Kasumi-1 (cell line): ENCODE results near the gene KIF19.

ENCODE experiments used
- DNase-seq, 2 experiments: peaks; one replicate each; lab custom pipeline; 2025; lab: John Stamatoyannopoulos, UW

KIF19 gene

GRCh38 chr17:74305865-74306654, 20.0 kb upstream of the KIF19 start:
- DNase-seq, result peak; percentile 8 to 27

DNA sequence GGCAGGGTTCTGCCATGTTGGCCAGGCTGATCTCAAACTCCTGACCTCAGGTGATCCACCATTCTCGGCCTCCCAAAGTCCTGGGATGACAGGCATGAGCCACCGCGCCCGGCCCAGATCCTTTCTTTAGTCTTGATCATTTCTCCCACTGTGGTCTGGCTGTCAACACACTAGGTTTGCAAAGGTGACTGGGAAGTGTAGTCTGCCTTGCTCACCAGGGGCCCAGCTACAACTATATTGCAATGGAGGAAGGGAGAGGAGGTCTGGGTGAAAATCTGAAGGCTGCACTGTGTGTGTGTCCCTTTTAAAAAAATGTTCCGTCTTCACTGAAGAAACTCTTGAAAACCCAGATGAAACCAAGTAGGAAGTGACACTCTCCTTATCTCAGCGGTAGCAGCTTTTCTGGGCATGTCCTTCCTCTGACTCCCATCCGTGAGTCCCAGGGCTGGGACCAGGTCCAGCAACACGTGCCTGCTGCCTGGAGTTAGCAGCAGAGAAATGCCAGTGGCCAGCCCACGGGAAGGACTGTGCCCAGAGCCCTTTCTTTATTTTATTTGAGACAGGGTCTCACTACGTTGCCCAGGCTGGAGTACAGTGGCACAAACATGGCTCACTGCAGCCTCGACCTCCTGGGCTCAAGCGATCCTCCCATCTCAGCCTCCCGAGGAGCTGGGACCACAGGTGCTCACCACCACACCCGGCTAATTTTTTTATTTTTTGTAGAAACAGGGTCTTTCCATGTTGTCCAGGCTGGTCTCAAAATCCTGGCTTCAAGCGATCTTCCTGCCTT, 17.8 kb upstream of the KIF19 start:
- peak; percentile 55 to 75 for DNase-seq

DNA sequence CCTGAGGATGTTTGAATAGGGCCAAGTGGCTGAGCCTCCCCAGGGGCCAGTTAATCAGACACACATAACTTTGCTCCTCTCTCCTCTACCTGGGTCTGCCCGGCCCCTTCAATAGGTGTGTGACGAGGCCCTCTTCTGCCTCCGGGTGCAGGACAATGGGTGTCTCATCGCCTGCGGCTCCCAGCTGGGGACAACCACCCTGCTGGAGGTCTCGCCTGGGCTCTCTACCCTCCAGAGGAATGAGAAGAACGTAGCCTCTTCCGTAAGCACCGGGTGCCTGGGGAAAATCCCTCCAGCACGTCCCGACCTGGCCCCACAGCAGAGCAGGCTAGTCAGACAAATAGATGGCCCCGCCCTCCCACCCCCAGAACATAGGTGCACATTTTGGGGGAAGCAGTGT, 16.1 kb upstream of the KIF19 start:
- DNase-seq, result no peak

GRCh38 chr17:74314877-74315276, 11.1 kb upstream of the KIF19 start:
- DNase-seq, result no peak

DNA sequence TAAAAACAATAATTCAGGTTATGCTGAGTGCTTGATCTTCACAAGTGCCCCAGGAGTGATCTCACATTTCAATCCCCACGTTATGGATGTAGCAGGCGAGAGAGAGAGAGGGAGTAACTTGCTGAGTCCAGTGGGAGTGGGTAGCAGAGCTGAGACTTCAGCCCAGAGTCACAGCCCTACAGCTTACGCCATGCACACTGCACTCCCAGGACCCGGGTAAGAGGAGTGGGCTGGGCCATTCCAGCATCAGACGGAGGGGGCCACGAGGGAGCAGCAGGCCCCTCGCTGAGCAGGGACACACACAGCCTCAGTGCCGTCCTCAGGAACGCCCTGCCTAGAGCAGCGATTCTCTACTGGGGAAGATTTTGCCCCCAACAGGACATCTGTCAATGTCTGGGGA, 9.8 kb upstream of the KIF19 start:
- DNase-seq, result no peak

DNA sequence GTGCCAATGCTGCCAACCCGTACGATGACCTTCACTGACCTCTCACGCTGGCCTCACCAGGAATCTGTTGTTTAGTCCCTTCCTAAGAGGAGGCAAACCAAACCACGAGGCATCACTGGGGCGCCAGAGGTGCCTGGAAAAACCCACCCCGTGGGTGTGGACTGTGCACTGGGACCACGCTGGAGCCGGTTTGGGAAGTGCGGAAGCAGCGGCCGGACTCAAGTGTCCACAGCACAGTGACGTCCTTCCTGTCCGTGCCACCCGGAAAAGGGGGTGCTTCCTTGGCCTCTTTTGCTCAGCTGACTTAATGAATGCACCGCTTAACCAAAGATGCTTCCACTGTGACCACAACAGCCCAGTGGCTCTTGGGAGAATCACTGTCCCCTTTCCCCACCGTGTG, 9.0 kb upstream of the KIF19 start:
- DNase-seq, result no peak

DNA sequence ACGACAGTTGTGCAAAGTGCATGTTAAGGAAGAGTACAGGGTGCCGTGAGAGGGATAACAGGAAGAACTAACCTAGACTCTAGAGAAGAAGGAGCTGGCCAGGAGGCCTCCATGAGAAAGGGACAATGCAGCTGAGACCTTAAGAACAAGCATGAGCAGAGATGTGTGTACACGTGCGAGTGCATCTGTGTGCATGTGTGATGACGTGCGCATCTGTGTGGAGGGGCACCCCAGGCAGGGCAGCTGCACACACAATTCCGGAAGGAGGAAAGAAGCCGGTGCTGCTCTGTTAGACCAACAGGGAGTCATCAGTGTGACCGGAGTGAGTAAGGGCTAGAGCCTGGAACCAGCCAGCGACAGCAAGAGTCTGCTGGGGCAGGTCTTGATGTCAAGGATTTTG, 7.6 kb upstream of the KIF19 start:
- no peak for DNase-seq

DNA sequence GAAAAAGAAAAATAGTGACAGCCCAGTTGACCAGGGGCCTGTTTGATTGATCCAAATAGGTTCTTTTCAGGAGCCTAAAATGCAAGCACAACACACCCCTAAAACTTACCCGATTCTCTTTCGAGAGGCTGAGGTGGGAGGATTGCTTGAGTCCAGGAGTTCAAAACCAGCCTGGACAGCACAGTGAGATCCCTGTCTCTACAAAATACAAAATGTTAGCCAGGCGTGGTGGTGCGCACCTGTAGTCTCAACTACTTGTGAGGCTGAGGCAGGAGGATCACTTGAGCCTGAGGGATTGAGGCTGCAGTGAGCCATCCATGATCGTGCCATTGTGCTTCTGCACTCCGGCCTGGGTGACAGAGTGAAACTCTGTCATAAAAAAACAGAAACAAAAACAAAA, 1.5 kb upstream of the KIF19 start:
- no peak for DNase-seq

DNA sequence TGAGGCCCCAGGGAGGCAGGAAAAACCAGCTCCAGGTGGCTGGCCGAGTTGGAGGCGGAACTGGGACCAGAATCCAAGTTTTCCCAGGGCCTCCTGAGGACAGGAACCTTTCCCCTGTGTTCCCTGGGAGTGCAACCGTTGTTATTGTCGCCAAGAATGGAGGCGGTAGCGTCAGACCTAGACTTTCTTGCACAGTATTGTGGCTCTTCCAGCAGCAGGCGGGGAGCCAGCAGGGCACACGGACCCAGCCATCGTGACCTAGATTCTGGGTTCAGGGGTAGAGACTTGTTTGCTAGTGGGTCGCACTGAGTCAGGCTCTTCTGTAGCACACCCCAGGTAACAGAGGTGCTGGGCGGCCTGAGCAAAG, 667 bp upstream of the KIF19 start:
- no peak for DNase-seq

GRCh38 chr17:74326506-74326905, 480 bp downstream of the KIF19 start:
- no peak for DNase-seq

- no peak for DNase-seq
Observed at GRCh38 chr17:74328487-74328886, 2.5 kb downstream of the KIF19 start.

DNA sequence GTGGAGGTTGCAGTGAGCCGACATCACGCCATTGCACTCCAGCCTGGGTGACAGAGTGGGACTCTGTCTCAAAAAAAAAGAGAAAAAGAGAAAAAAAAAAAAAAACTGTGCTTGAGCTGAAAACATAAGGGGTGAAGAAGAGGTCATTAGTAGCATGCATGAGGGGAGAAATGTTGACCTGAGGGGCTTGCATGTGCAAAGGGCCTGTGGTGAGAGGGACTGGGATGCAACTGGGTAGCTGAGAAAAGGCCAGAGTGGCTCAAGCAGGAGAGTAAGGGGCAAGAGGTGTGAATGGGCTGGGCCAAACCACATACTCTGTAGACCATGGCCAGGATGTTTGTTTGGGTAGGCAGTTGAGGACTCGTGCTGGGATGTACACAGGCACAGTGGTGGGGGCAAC, 3.4 kb downstream of the KIF19 start:
- no peak for DNase-seq

DNA sequence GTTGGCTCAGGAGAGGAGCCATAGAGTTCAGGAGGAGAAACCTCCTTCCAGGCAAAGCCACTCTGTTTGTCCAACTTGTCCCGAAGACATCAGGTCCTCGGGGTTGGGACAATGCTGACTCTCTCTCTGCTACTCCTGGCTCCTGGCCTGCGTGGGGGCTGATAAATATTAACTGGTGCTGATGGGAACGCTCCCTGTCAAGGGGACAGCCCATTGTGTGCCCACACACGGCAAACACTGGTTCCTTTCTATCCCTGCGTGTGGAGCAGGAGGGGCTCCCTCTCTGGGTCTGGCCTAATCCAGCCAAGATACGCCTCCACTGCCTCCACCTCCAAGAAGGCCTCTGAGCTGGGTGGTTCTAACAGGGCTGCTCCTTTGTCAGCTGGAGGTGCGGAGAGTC, 4.4 kb downstream of the KIF19 start:
- no peak for DNase-seq

GRCh38 chr17:74332017-74332650, 6.1 kb downstream of the KIF19 start:
- no peak for DNase-seq

GRCh38 chr17:74332763-74333283, 6.8 kb downstream of the KIF19 start:
- no peak for DNase-seq

DNA sequence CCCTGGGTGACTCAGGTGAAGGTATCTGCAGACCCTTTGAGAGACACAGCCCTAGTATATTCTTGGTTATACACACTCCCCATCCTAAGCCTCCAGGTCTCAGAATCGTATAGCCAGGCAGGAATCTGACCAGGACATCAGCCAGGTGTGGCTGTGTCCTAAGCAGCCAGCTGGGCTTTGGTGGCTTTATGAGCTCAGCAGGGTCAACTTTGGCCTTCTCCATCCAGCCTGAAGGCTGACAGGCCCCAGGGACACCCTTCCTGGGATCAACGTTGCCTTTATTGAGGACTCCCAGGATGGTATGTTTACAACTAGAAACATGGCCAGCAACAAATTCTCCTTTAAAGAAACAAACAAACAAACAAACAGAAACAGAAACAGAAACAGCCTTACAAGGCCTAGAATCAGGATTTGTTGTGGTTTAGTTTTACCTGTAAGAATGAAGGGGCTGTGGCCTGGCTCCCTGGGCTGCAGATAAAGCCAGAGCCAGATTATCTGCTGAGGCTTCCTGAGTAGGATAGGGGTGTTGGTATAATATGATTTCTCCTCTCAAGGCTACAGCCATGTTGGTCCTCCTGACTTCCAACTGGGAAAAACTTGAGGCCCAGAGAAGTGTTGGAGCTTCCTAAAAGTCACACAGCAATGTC, 8.5 kb downstream of the KIF19 start:
- no peak for DNase-seq

DNA sequence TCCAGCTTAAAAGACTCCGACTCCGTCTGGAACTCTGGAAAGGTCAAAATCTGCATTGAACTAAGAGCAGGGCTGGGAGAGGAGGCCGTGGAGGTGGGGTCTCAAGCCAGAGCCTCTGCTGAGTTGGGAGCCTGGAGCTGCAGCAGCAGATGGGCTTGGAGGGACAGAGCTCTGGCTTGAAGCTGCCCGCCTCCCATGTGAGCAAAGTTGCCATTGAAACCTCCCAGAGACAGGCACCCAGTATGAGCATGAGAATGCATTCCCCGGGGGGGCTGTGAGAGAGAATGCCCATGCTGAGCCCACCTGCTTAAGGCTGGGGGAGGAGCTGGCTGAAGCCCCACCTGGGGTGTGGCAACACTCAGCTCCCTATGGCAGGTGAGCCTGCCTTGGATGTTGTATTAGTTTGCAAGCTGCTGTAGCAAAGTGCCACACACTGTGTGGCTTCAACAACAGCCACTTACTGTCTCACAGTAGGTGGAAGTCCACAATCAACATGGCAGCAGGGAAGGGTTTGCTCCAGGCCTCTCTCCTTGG, 9.6 kb downstream of the KIF19 start:
- DNase-seq, result no peak

DNA sequence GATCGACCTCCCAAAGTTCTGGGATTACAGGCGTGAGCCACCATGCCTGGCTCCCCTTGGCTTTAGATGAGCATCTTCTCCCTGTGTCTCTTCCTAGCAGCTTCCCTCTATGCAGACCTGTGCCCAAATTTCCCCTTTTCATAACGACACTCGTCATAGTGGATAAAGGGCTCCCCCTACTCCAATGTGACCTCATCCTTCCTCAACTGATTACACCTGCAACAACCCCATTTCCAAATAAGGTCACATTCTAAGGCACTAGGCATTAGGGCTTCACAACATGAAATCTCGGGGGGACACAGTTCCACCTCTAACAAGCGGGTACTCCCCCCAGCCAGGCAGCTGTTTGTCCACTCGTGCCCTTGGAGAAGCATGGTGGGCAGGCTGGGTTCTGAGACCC, 10.3 kb downstream of the KIF19 start:
- DNase-seq, result no peak

GRCh38 chr17:74337834-74338500, 11.9 kb downstream of the KIF19 start:
- no peak for DNase-seq

DNA sequence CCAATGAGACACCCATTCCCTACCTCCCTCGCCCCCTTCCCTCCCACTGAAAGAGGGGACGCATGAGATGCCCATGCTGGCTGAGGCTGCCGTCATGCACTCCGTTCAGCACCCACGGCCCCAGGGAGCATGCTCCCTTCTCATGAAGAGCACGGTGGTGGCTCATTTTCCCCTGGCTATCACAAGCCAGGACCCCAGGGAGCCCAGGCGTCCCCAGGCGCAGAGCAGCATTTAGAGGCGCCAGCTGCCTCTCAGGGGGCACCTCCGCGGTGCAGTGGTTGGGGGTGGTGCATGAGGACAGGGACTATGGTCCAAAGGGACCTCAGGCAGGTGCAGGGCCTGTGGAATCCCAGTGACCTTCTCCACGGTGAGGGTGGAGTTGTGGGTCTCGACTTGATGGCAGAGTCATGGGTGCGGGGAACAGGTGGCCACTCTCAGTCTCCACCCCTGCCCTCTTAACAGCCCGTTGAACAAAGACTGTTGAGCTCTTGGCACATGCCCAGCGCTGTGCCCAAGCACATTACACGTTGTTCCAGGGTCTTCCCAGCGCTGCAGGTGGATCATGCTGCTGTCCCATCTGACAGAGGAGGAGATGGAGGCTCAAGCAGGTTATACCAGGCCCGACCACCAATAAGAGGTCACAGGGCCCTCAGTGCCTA, 13.6 kb downstream of the KIF19 start:
- no peak for DNase-seq

DNA sequence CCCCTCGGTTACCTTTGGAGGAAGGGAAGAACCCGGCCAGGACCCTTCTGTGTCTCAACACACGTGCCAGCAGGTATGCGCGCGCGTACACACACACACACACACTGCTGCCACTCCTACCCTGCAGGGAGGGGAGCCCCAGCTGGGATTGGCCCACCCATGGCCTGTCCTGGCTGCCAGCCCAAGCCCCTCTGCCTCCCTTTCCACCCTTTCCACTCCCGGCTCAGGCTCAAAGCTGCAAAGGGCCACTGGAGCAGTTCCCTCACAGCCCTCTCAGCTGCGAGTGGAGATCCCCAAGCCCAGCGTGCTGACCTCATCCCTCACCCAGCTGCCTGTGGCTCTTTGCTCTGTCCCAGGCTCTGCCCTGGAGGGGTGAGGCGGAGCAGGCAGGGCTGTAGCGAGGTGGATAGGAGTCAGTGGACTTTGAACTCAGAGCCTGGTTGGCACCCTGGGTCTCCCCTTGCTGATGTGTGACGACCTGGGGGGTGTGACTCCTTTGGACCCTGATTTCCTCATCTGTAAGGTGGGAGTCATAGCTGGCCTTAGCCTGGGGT, 14.5 kb downstream of the KIF19 start:
- no peak for DNase-seq
